GM23248 (cell line): ENCODE measurements around the gene ALDH1L1.

Experiments used
- EZH2 ChIP-seq: fragments of 200-600 bp; sonication (generic); IDR thresholded peaks from 2 replicates; pipeline ENCODE4 v1.6.1; 2018; ENCODE audit warnings: antibody characterized with exemption, mild to moderate bottlenecking; ENCODE audit not compliant: insufficient read depth, poor library complexity, severe bottlenecking
- EZH2phosphoT487 ChIP-seq: fragments of 200-600 bp; sonication (generic); IDR thresholded peaks from 2 replicates; pipeline ENCODE4 v1.6.1; 2018; ENCODE audit warnings: antibody characterized with exemption, moderate library complexity, mild to moderate bottlenecking, low read depth; ENCODE audit not compliant: insufficient read depth

GRCh38 chr3:126113733-126114442, 66.5 kb downstream of the ALDH1L1 start:
- TF ChIP-seq EZH2 (no peak), EZH2phosphoT487 (no peak)
